Heart left ventricle (tissue), 16 donors: ENCODE measurements around the gene ZSCAN5A. TPM values are rescaled to one million over a fixed set of nuclear protein-coding genes. Genes with fewer than 3 reads are reported as not detected.
A peak's percentile ranks its signal among the peaks of the same experiment; 100 is the strongest.
"Not testable (repeated sequence)": the region's sequence is repeated elsewhere in the genome, so short reads cannot be mapped to it uniquely, and the experiment has no call there.

Experiments
- ATAC-seq, 4 donors: fragments of 200-7000 bp; cut with Tn5 transposase; one replicate each; pipeline ENCODE4 v1.9.1; 2020 to 2022; ENCODE audit warnings: moderate library complexity in 4 of 4, mild to moderate bottlenecking in 3 of 4, moderate number of reproducible peaks in 1 of 4
- DNase-seq, 5 donors: peaks; one replicate each; pipeline ENCODE4 v3.0.0-alpha.2; 2020
- H3K27ac ChIP-seq, 12 donors: fragments of 200-600 bp; sonication (generic) in 4 of 12; one replicate each; pipeline versions ENCODE4 v1.5.0 to v1.8.0; 2016 to 2022; ENCODE audit warnings: mild to moderate bottlenecking in 2 of 12
- H3K27me3 ChIP-seq, 9 donors: fragments of 200-600 bp; sonication (generic) in 2 of 9; one replicate each; pipeline versions ENCODE4 v1.5.1 to v1.8.0; 2016 to 2022; ENCODE audit warnings: mild to moderate bottlenecking in 3 of 9
- H3K36me3 ChIP-seq, 9 donors: fragments of 200-600 bp; sonication (generic) in 2 of 9; one replicate each; pipeline versions ENCODE4 v1.5.0 to v1.8.0; 2018 to 2022; ENCODE audit warnings: mild to moderate bottlenecking in 2 of 9
- H3K4me1 ChIP-seq, 12 donors: fragments of 200-600 bp; sonication (generic) in 4 of 12; one replicate each; pipeline versions ENCODE4 v1.5.0 to v1.8.0; 2016 to 2022; ENCODE audit warnings: mild to moderate bottlenecking in 3 of 12
- H3K4me3 ChIP-seq, 12 donors: fragments of 200-600 bp; sonication (generic) in 4 of 12; one replicate each; pipeline versions ENCODE4 v1.5.0 to v1.8.0; 2017 to 2022; ENCODE audit warnings: mild to moderate bottlenecking in 9 of 12, moderate library complexity in 4 of 12
- H3K9me3 ChIP-seq, 12 donors: fragments of 200-600 bp; sonication (generic) in 4 of 12; one replicate each; pipeline versions ENCODE4 v1.5.0 to v1.8.0; 2016 to 2022; ENCODE audit warnings: mild to moderate bottlenecking in 1 of 12
- POLR2A ChIP-seq, 2 donors: fragments of 450-650 bp; IDR thresholded peaks; one replicate each; pipeline ENCODE4 v1.6.1; 2017; ENCODE audit warnings: antibody characterized with exemption in 2 of 2, mild to moderate bottlenecking in 2 of 2, moderate library complexity in 2 of 2
- WGBS, 4 donors: extraction: QIAGEN DNeasy Blood & Tissue Kit in 2 of 4; methylation state at CpG; one replicate each; pipeline versions ENCODE4 v1.1.5 to v1.1.7; 2013 to 2018; 5-methylcytosine and 5-hydroxymethylcytosine counted together
- intact Hi-C, 10 donors: fragments of 100-400 bp; cut with DNase I; formaldehyde crosslinking; loops; one replicate each; pipeline versions ENCODE4 v1.11.1 to v1.14.2; 2022
- polyA plus RNA-seq, 2 donors: library from polyadenylated mRNA; stranded (reverse); fragments of 200-250 nt; gene quantifications; one replicate each; pipeline ENCODE4 v1.2.3, GENCODE V29; 2013
- total RNA-seq, 9 donors: library from RNA; depleted of rRNA in 2 of 9; stranded (reverse); fragments of >200 nt in 2 of 9; fragmentation: NEBNext Ultra II Directional in 3 of 9; extraction: Animal tissue kit (Norgen Biotek cat#: 25700) in 3 of 9; gene quantifications; one replicate each; pipeline versions ENCODE4 v1.1.0 to v1.2.4, GENCODE V29; 2016 to 2023
- TF ChIP-seq, protein P1 (sequence below), 12 donors: fragments of 200-600 bp; sonication (generic) in 4 of 12; IDR thresholded peaks; one replicate each; pipeline versions ENCODE4 v1.5.0 to v1.8.0; 2018 to 2022; ENCODE audit warnings: antibody characterized with exemption in 12 of 12, mild to moderate bottlenecking in 5 of 12
- donor health status: ischemic (EF 13 %, LVEDD 7.1; RV severe dilation, severe dysfunction).
- donor health status: healthy with polysubstance abuse.
- donor health status: DM: no; HTN: yes; CAD: no.
- donor health status: DM: no; HTN: no; CAD: no.
- donor health status: ischemic (EF 25% LVEDD 6.9; RV normal size, moderate dysfunction).
- donor health status: ischemic (EF 25% LVEDD 5.7; RV mildly dilated, moderate dysfunction).
- donor health status: healthy.
- donor health status: DM: yes; HTN: yes; CAD: no.
- donor health status: ischemic (EF 35%, LVEDD 5.7; RV mildly dilated, moderate dysfunction).
- donor health status: nonischemic (EF 11% LVEDD 7.7; RV severe dilation, severe dysfunction).
- donor health status: DM: yes; HTN: yes; CAD: no.
- donor health status: PGD.
- donor health status: ischemic (EF 29% LVEDD 5.4; RV normal size, mild dysfunction).
- donor health status: nonischemic (EF 23%, LVEDD 6.1; RV moderate dilation, normal function).

ZSCAN5A gene
- total and polyA plus RNA-seq, 11 donors = 3.3 to 26.6 (median 17.7) TPM

DNA sequence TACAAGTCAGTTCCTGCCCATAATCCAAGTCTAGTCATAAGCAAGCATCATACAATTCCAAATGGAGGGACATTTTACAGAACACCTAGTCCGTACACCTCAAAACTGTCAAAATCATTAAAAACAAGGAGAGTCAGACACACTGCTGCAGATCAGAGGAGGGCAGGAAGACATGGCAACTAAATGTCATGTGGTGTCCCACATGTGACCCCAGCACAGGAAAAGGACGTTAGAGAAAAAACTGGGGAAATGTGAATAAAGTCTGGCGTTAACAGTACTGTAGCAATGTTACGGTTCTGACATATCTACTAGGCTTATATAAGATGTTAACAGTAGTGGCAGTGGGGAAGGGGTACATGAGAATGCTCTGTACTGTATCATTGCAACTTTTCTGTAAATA lies 2.3 kb downstream of the ZSCAN5A start:
- no peaks in the 10 kb centered on the region for H3K27me3 ChIP-seq
- peaks cover 0 to 32% (median 19%) of the 10 kb centered on the region in 12 donors for H3K4me1 ChIP-seq
- DNase-seq (no peak), ATAC-seq (no peak)
- 57 to 68% (median 67%) methylated on average over 4 of the region's 4 CpGs for WGBS, 4 donors
- no peak overlapping the region for H3K4me3 ChIP-seq
- H3K9me3 ChIP-seq = no peaks in the 10 kb centered on the region
- intact Hi-C loops = no loop called here
- peak overlapping the region in 1 of 12 donors; percentile 1 for H3K27ac ChIP-seq
- H3K36me3 ChIP-seq = peaks cover 0 to 27% (median 11%) of the 10 kb centered on the region in 9 donors
- TF ChIP-seq, protein P1, sequence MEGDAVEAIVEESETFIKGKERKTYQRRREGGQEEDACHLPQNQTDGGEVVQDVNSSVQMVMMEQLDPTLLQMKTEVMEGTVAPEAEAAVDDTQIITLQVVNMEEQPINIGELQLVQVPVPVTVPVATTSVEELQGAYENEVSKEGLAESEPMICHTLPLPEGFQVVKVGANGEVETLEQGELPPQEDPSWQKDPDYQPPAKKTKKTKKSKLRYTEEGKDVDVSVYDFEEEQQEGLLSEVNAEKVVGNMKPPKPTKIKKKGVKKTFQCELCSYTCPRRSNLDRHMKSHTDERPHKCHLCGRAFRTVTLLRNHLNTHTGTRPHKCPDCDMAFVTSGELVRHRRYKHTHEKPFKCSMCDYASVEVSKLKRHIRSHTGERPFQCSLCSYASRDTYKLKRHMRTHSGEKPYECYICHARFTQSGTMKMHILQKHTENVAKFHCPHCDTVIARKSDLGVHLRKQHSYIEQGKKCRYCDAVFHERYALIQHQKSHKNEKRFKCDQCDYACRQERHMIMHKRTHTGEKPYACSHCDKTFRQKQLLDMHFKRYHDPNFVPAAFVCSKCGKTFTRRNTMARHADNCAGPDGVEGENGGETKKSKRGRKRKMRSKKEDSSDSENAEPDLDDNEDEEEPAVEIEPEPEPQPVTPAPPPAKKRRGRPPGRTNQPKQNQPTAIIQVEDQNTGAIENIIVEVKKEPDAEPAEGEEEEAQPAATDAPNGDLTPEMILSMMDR (IDR thresholded peaks at IDR 0.05) = no peak
- no peak for TF ChIP-seq POLR2A (IDR thresholded peaks at IDR 0.05)

DNA sequence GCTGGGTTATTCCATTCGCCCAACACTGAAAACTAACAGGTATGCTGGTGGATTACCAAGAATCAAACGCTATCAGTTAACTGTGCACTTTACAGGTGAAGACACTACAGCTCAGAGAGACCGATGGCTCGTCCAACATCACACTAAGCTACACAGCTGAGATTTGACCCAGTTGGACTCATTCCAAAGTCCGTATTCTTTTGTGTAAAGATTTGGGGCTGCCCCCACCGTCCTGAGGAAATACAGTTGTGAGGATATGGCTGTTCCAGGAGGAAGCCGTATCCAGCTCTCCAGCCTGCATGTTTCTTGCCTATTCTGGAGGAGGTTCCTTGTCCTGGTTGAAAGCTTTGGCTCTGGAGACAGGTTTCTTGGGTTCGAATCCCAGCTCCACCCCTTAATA lies 4.2 kb downstream of the ZSCAN5A start:
- Histone ChIP-seq H3K36me3 (peaks cover 0 to 32% (median 15%) of the 10 kb centered on the region in 9 donors), H3K4me1 (peaks cover 0 to 25% (median 13%) of the 10 kb centered on the region in 12 donors), H3K9me3 (no peaks in the 10 kb centered on the region), H3K27me3 (no peaks in the 10 kb centered on the region), H3K27ac (no peak overlapping the region), H3K4me3 (no peak overlapping the region)
- intact Hi-C loops = no loop called here
- no peak for ATAC-seq
- no peak for DNase-seq
- no peak for TF ChIP-seq POLR2A (IDR thresholded peaks at IDR 0.05)
- TF ChIP-seq, protein P1 (IDR thresholded peaks at IDR 0.05) = no peak
- 51 to 67% (median 60%) methylated on average over 8 of the region's 8 CpGs for WGBS, 4 donors

DNA sequence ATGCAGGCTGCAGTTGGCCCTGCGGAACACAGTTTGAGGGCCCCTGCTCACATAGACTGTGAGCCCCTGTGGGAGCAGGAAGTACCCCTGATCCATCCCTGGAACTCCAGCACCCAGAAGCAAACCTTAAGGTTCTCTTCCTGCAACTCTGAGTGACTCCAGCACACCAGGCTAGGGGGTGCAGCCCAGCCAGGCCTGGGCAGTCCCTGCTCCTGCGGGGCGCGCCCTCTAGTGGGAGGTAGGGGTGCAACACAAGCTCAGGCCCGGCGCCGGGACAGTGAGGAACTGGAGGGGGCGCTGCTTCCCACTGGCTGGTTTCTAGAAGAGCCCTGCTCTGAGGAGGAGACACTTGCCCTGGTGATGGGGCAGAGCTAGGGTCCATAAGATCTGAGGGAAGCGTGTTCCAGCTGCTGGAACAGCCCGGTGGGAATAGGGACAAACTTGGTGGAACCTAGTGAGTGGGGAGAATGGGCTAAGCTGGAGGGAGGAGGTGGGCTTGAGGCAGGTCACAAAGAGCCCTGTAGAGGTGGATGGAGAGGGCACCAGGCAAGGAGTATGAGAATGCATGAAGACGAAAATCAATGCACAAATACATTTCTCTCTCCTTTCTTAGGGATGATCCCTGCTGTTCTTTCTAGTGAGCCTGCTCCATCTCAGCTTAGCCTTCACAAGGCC lies 5.0 kb downstream of the ZSCAN5A start:
- H3K4me3 ChIP-seq = no peak overlapping the region
- intact Hi-C loops = no loop called here
- H3K36me3 ChIP-seq = peaks cover 0 to 33% (median 16%) of the 10 kb centered on the region in 9 donors
- 67 to 82% (median 76%) methylated on average over 11 of the region's 11 CpGs for WGBS, 4 donors
- H3K9me3 ChIP-seq = no peaks in the 10 kb centered on the region
- no peak for TF ChIP-seq POLR2A (IDR thresholded peaks at IDR 0.05)
- TF ChIP-seq, protein P1 (IDR thresholded peaks at IDR 0.05) = peak; percentile 42 to 76 (median 62)
- no peaks in the 10 kb centered on the region for H3K27me3 ChIP-seq
- ATAC-seq (peak in 2 of 4 donors; percentile 24 to 40), DNase-seq (peak; percentile 23 to 74 (median 54))
- H3K4me1 ChIP-seq = peaks cover 0 to 24% (median 12%) of the 10 kb centered on the region in 12 donors
- no peak overlapping the region for H3K27ac ChIP-seq

DNA sequence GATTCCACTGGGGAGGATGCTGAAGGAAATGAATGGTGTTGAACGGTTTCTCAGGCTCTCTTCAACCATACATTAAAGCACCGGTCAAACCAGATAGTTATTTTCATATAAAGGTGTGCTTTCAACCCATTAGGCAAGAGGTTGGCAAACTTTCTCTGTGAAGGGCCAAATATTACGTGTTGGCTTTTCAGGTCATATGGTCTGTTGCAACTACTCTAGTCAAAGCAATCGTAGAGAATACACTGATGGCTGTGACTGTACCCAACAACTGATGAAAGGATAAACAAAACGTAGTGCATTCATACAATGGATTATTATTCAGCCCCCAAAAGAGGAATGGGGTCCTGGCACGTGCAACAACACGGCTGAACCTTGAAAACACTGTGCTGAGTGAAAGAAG lies 5.8 kb downstream of the ZSCAN5A start:
- H3K27me3 ChIP-seq = no peaks in the 10 kb centered on the region
- no peaks in the 10 kb centered on the region for H3K9me3 ChIP-seq
- no peak for DNase-seq
- no peak overlapping the region for H3K4me3 ChIP-seq
- ATAC-seq = no peak
- intact Hi-C loops = no loop called here
- TF ChIP-seq, protein P1 (IDR thresholded peaks at IDR 0.05) = no peak
- TF ChIP-seq POLR2A (IDR thresholded peaks at IDR 0.05) = no peak
- peaks cover 0 to 20% (median 9%) of the 10 kb centered on the region in 12 donors for H3K4me1 ChIP-seq
- no peak overlapping the region for H3K27ac ChIP-seq
- WGBS, 4 donors = 92 to 96% (median 93%) methylated on average over 7 of the region's 7 CpGs
- H3K36me3 ChIP-seq = peaks cover 0 to 35% (median 16%) of the 10 kb centered on the region in 9 donors

DNA sequence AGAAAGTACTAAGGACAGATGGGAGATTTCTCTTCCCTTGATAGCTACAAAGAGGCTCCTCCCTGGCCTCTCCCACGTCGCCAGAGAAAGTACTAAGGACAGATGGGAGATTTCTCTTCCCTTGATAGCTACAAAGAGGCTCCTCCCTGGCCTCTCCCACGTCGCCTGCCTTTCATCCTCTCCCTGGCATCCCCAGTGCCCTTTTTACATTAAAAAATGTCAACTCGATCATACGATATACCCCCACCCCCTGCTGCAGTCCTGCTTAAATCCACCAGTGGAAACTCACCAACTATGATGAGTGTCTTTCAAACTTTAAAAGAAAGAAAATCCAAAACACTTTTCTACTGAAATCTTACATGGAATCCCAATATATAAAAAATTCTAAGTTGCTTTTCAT lies 7.6 kb downstream of the ZSCAN5A start:
- Histone ChIP-seq H3K4me3 (peak overlapping the region in 2 of 12 donors; percentile 19 to 21), H3K27ac (peak overlapping the region in 11 of 12 donors; percentile 19 to 81 (median 49)), H3K4me1 (peaks cover 0 to 10% (median 0%) of the 10 kb centered on the region in 12 donors), H3K36me3 (peaks cover 0 to 36% (median 18%) of the 10 kb centered on the region in 9 donors)
- DNase-seq, intact Hi-C loops, ATAC-seq, H3K9me3 ChIP-seq, H3K27me3 ChIP-seq: not testable (repeated sequence)
- 56 to 82% (median 63%) methylated on average over 6 of the region's 6 CpGs for WGBS, 4 donors
